GM19023 (cell line): Measurements from ENCODE around the gene PPP2R1B.

ENCODE experiments used
- ATAC-seq: cut with Tn5 transposase; IDR thresholded peaks from one replicate; pipeline ENCODE4 v1.9.1; 2021; ENCODE audit warnings: mild to moderate bottlenecking, moderate library complexity; ENCODE audit not compliant: unreplicated experiment

The PPP2R1B gene

GRCh38 chr11:111698852-111699559 lies 67.2 kb downstream of the PPP2R1B start:
- no peak for ATAC-seq

DNA sequence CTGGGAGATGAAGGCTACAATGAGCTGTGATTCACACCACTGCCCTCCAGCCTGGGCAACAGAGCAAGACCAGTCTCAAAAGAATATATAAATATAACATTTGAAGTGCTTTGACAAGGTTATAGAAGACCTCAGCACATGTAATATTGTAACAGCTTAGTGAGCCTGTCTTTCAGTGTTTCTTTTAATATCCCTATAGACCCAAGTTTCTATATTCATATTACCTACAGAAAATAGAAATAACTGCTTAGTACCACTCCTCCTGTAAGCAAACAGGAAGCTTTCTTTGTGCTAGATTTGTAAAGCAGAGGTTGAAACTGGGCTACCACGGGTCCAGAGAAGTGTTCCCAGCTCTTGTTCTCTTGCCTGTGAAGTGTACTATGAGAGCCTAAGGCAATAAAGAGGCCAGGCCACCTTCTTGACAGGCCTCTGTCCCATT lies 68.2 kb downstream of the PPP2R1B start:
- peak; percentile 48 for ATAC-seq

GRCh38 chr11:111696556-111696955 lies 69.6 kb downstream of the PPP2R1B start:
- ATAC-seq = no peak

DNA sequence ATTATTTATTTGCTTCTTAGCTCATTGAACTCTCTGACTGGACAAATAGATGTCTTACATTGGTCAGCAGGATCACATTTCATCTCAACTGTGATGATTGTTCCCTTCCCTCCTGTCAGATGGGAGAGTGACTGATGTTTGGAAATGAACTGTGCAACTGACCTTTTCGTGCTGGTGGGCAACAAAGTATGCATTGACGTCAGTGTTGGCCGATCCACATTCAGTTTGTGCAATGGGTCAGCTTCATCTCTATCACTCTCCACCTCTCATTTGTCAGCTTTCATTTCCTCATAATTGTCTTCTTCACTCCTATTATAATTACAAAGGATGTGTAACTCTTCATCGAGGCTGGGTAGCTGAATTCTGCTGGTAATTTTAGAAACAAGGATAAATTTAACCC lies 71.3 kb downstream of the PPP2R1B start:
- ATAC-seq = no peak

- no peak for ATAC-seq
Measured at GRCh38 chr11:111693224-111693937, 72.8 kb downstream of the PPP2R1B start.

DNA sequence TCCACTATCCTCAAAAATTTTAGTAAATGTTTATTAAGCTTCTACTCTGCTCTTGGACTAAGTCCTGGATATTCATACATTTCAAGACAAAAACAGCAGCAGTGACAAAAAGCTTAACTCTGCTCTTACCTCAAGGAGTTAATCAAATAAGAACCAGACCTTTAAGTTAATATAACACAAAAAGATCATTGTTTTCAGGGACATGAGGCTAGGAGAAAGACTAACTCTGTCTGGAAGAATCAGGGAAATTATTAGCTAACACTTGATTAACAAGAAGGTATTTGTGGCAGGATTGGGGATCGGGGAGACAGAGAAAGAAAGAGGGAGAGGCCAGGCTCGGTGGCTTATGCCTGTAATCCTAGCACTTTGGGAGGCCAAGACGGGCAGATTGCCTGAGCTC lies 74.4 kb downstream of the PPP2R1B start:
- ATAC-seq = no peak

GRCh38 chr11:111691176-111691575 lies 75.0 kb downstream of the PPP2R1B start:
- ATAC-seq = no peak

GRCh38 chr11:111688013-111688412 lies 78.2 kb downstream of the PPP2R1B start:
- ATAC-seq = no peak

DNA sequence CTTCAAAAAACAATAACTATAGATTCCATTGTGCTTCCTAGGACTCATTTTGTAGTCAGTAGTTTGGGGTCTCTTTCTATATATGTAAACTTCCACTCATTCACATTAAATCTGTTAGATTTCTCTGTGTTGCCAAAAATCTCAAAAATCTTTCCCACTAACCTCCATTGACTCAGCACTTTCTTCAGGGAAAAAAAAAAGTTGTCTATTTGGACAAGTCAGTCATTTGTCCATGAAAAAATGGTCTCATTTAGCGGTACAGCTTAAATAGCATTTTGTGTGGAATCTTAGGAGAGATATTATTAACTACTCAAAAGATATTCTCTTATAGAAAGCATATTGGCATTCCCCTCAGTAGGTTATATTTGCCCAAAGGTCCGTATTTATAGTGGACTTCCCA lies 81.9 kb downstream of the PPP2R1B start:
- no peak for ATAC-seq

- ATAC-seq = no peak
Measured at GRCh38 chr11:111683806-111684205, 82.4 kb downstream of the PPP2R1B start.

GRCh38 chr11:111680486-111681175 lies 85.6 kb downstream of the PPP2R1B start:
- ATAC-seq = no peak
